Measurements from ENCODE around the gene TAGAP. TPM values are rescaled to one million over a fixed set of nuclear protein-coding genes. Genes with fewer than 3 reads are reported as not detected.

TAGAP gene
- polyA plus RNA-seq, 1 of the 3 experiments (the other 2 are of a cell fraction) = not detected

DNA sequence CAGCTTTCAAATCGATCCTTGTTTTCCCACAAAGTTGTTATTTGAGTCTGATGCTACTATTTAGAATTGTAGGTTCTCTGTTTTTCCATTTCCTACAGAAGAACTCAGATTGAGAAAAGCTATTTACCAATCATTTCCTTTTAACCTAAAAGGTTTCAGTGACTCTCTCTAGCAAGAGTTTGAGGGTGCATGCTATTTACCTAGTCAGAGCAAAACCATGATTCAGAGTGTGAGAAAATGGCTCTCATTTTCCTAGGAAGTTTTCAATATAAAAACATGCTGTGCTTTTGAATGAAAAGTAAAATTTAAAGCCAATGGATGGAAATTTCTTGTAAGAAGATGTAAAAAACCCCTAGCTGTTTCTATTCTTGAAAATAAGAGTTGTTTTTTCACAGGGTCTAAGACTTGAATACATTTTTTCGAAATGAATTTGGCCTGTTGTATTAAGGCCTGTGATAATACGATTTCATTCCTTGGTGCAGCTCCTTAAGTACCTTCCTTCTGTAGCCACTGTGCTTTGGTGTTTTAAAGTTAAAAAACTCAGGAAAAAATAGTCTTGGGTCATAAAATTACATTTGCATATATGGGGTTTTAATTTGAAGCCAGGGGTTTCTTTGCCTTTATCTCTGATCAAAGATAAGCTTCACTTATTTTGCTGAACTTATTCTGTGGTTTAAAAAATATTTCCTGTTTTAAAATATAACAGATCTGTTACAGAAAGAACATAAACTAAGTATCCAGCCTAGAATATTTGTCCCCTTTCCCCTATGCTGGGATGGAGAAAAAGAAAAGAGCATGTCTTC, 26.8 kb downstream of the TAGAP start:
- WGBS (ENCODE audit: low lambda C conversion rate) = 71% methylated on average over 3 of the region's 3 CpGs
- H3K9me3 ChIP-seq = no peaks in the 10 kb centered on the region
- peaks cover 0 to 7% of the 10 kb centered on the region in 2 experiments; a peak in 1 of 4 replicates for H3K4me1 ChIP-seq (ENCODE audit: control insufficient read depth in 1 of 2, insufficient read depth in 2 of 2, low read depth in 1 of 2, low read length in 1 of 2)

DNA sequence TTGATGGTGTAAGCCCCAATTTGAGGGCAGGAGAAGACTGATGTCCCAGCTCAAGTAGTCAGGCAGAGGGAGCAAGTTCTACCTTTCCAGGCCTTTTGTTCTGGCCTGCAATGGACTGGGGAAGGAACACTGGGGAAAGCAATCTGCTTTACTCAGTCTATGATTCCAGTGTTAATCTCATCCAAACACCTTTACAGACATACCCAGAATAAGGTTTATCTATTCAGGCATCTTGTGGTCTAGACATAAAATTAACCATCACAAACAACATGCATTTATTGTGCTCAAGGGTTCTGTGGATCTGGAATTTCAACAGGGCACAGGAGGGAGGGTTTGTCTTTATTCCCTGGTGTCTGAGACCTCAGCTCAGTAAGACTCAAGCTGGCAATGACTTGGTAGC, 30.4 kb downstream of the TAGAP start:
- H3K27ac ChIP-seq (ENCODE audit: low read depth in 2 of 2, low read length in 1 of 2) = no peak overlapping the region
- H3K4me3 ChIP-seq (ENCODE audit: low read depth in 2 of 2, low read length in 1 of 2) = no peak overlapping the region
- no peaks in the 10 kb centered on the region for H3K79me2 ChIP-seq (ENCODE audit: insufficient read depth)
- H3K9me3 ChIP-seq = no peaks in the 10 kb centered on the region
- H3K27me3 ChIP-seq (ENCODE audit: insufficient read depth) = no peaks in the 10 kb centered on the region
- H4K20me1 ChIP-seq (ENCODE audit: insufficient read depth) = no peaks in the 10 kb centered on the region
- CTCF ChIA-PET = no interaction called here
- no peaks in the 10 kb centered on the region for H3K36me3 ChIP-seq (replicated peaks in 1 of 2; ENCODE audit: control insufficient read depth in 1 of 2, insufficient read depth in 2 of 2, low read length in 1 of 2)
- no peak overlapping the region for H2AFZ ChIP-seq (ENCODE audit: low read depth)
- H3K4me1 ChIP-seq (ENCODE audit: control insufficient read depth in 1 of 2, insufficient read depth in 2 of 2, low read depth in 1 of 2, low read length in 1 of 2) = peaks cover 0 to 7% of the 10 kb centered on the region in 2 experiments; a peak in 1 of 4 replicates
- DNase-seq = no peak
- H3F3A ChIP-seq (replicated peaks; ENCODE audit: insufficient read depth) = no peaks in the 10 kb centered on the region
- TF ChIP-seq, protein P1, sequence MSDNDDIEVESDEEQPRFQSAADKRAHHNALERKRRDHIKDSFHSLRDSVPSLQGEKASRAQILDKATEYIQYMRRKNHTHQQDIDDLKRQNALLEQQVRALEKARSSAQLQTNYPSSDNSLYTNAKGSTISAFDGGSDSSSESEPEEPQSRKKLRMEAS (IDR thresholded peaks at IDR 0.05; ENCODE audit: low read depth) = no peak
- TF ChIP-seq TAF1 (IDR thresholded peaks at IDR 0.05; ENCODE audit: borderline replicate concordance, low read depth, low read length) (no peak), SMC3 (IDR thresholded peaks at IDR 0.05; ENCODE audit: low read depth, low read length) (no peak), RAD21 (IDR thresholded peaks at IDR 0.05; ENCODE audit: low read length) (no peak), EZH2phosphoT487 (IDR thresholded peaks at IDR 0.05; ENCODE audit: borderline replicate concordance, low read depth) (no peak), RFX5 (IDR thresholded peaks at IDR 0.05; ENCODE audit: low read length) (no peak), RXRA (IDR thresholded peaks at IDR 0.05; ENCODE audit: borderline replicate concordance, low read depth) (no peak), NRF1 (IDR thresholded peaks at IDR 0.05; ENCODE audit: low read depth, low read length) (no peak), MXI1 (IDR thresholded peaks at IDR 0.05; ENCODE audit: low read depth, low read length) (no peak), MEF2A (IDR thresholded peaks at IDR 0.05; ENCODE audit: borderline replicate concordance, low read depth) (no peak), YY1 (IDR thresholded peaks at IDR 0.05; ENCODE audit: low read depth) (no peak), FOXJ3 (CRISPR knock-in tag; IDR thresholded peaks at IDR 0.05) (no peak)
- TF ChIP-seq, protein P2, sequence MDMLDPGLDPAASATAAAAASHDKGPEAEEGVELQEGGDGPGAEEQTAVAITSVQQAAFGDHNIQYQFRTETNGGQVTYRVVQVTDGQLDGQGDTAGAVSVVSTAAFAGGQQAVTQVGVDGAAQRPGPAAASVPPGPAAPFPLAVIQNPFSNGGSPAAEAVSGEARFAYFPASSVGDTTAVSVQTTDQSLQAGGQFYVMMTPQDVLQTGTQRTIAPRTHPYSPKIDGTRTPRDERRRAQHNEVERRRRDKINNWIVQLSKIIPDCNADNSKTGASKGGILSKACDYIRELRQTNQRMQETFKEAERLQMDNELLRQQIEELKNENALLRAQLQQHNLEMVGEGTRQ (IDR thresholded peaks at IDR 0.05; ENCODE audit: borderline replicate concordance, low read depth, low read length) = no peak
- TF ChIP-seq, protein P3, sequence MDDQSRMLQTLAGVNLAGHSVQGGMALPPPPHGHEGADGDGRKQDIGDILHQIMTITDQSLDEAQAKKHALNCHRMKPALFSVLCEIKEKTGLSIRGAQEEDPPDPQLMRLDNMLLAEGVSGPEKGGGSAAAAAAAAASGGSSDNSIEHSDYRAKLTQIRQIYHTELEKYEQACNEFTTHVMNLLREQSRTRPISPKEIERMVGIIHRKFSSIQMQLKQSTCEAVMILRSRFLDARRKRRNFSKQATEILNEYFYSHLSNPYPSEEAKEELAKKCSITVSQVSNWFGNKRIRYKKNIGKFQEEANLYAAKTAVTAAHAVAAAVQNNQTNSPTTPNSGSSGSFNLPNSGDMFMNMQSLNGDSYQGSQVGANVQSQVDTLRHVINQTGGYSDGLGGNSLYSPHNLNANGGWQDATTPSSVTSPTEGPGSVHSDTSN (IDR thresholded peaks at IDR 0.05) = no peak
- POLR2A ChIA-PET = no interaction called here
- no peak overlapping the region for H3K9ac ChIP-seq
- no peak overlapping the region for H3K4me2 ChIP-seq
- H3K9me2 ChIP-seq = no peaks in the 10 kb centered on the region

More for the DNA sequence above, 26.8 kb downstream of the TAGAP start:
- H3K4me3 ChIP-seq (ENCODE audit: low read depth in 2 of 2, low read length in 1 of 2) = no peak overlapping the region
- no peaks in the 10 kb centered on the region for H3K9me2 ChIP-seq
- H4K20me1 ChIP-seq (ENCODE audit: insufficient read depth) = no peaks in the 10 kb centered on the region
- H3K27ac ChIP-seq (ENCODE audit: low read depth in 2 of 2, low read length in 1 of 2) = no peak overlapping the region
- no peaks in the 10 kb centered on the region for H3K36me3 ChIP-seq (replicated peaks in 1 of 2; ENCODE audit: control insufficient read depth in 1 of 2, insufficient read depth in 2 of 2, low read length in 1 of 2)
- H3K27me3 ChIP-seq (ENCODE audit: insufficient read depth) = no peaks in the 10 kb centered on the region
- H3K9ac ChIP-seq = no peak overlapping the region
- no peak overlapping the region for H3K4me2 ChIP-seq
- DNase-seq = no peak
- H3F3A ChIP-seq (replicated peaks; ENCODE audit: insufficient read depth) = no peaks in the 10 kb centered on the region
- ChIA-PET POLR2A (no interaction called here), CTCF (interaction anchor here (0.6 to 1.7 kb wide), 13 partner anchors 9 to 805 kb away, joined by 3 to 8 read pairs (median 4); partner anchors contain the start of gene RSPH3)
- no peaks in the 10 kb centered on the region for H3K79me2 ChIP-seq (ENCODE audit: insufficient read depth)
- H2AFZ ChIP-seq (ENCODE audit: low read depth) = no peak overlapping the region
- TF ChIP-seq TAF1 (IDR thresholded peaks at IDR 0.05; ENCODE audit: borderline replicate concordance, low read depth, low read length) = no peak

Data from SK-N-SH (cell line).